GM19238 (cell line): ENCODE measurements around the gene ZNHIT3.
"Not testable (repeated sequence)": the region's sequence is repeated elsewhere in the genome, so short reads cannot be mapped to it uniquely, and the experiment has no call there.

Experiments used
- DNase-seq: peaks from one replicate; pipeline ENCODE4 v3.0.0; 2011; ENCODE audit warnings: low spot score; ENCODE audit not compliant: insufficient read length

Gene ZNHIT3

GRCh38 chr17:36486204-36487194 is at the start of gene ZNHIT3:
ZNHIT3 (plus strand) TSS chr17:36486681; CDS start chr17:36486700, 19 bp downstream.
- peak; percentile 92 for DNase-seq

GRCh38 chr17:36441792-36442191 is 44.7 kb upstream of the ZNHIT3 start:
- not testable (repeated sequence) for DNase-seq

GRCh38 chr17:36443777-36444176 is 42.7 kb upstream of the ZNHIT3 start:
- DNase-seq, result no peak

GRCh38 chr17:36449997-36450396 is 36.5 kb upstream of the ZNHIT3 start:
- DNase-seq, result not testable (repeated sequence)

- DNase-seq, result not testable (repeated sequence)
Measured at GRCh38 chr17:36452888-36453287, 33.6 kb upstream of the ZNHIT3 start.

GRCh38 chr17:36457701-36458100 is 28.8 kb upstream of the ZNHIT3 start:
- not testable (repeated sequence) for DNase-seq

- no peak for DNase-seq
Measured at GRCh38 chr17:36459045-36459444, 27.4 kb upstream of the ZNHIT3 start.

- no peak for DNase-seq
Measured at GRCh38 chr17:36459601-36460000, 26.9 kb upstream of the ZNHIT3 start.

- no peak for DNase-seq
Measured at GRCh38 chr17:36460265-36460937, 26.1 kb upstream of the ZNHIT3 start.

- no peak for DNase-seq
Measured at GRCh38 chr17:36461330-36462110, 25.0 kb upstream of the ZNHIT3 start.

- DNase-seq, result no peak
Measured at GRCh38 chr17:36463916-36464764, 22.3 kb upstream of the ZNHIT3 start.

GRCh38 chr17:36464765-36465088 is 21.8 kb upstream of the ZNHIT3 start:
- no peak for DNase-seq

GRCh38 chr17:36468903-36469635 is 17.4 kb upstream of the ZNHIT3 start:
- DNase-seq, result no peak

- DNase-seq, result no peak
Measured at GRCh38 chr17:36469733-36470132, 16.7 kb upstream of the ZNHIT3 start.

- DNase-seq, result no peak
Measured at GRCh38 chr17:36470499-36470898, 16.0 kb upstream of the ZNHIT3 start.

GRCh38 chr17:36474571-36474970 is 11.9 kb upstream of the ZNHIT3 start:
- no peak for DNase-seq

GRCh38 chr17:36475346-36475970 is 11.0 kb upstream of the ZNHIT3 start:
- no peak for DNase-seq

GRCh38 chr17:36481829-36482228 is 4.7 kb upstream of the ZNHIT3 start:
- no peak for DNase-seq

- DNase-seq, result peak; percentile 81
Measured at GRCh38 chr17:36482611-36483504, 3.6 kb upstream of the ZNHIT3 start.
